OCI-M2 (cell line): Measurements from ENCODE around the gene DCTN2.
"Not testable (repeated sequence)": the region's sequence is repeated elsewhere in the genome, so short reads cannot be mapped to it uniquely, and the experiment has no call there.

Experiments used
- DNase-seq: peaks from one replicate; lab custom pipeline; 2025; ENCODE audit not compliant: unreplicated experiment; lab: John Stamatoyannopoulos, UW

DCTN2 gene

DNA sequence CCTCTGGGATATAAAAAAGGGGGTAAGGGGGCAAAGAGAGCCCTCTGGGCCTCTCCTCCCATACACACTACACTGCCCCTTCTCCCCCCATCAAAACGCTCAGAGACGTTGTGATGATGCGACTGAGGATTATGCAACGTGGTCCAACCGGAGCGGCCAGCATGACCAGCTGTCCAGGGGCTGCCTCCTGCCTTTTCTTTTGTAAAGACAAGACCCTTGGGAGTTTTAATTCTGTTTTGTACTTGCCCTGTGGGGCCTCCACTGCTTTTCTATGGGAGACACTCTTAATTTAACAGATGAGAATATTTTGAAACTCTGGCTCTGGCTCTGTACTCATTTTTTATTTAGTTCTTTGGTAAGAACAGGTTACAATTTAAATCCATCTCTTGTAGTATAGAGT is 17.2 kb downstream of the DCTN2 start:
- DNase-seq = no peak

DNA sequence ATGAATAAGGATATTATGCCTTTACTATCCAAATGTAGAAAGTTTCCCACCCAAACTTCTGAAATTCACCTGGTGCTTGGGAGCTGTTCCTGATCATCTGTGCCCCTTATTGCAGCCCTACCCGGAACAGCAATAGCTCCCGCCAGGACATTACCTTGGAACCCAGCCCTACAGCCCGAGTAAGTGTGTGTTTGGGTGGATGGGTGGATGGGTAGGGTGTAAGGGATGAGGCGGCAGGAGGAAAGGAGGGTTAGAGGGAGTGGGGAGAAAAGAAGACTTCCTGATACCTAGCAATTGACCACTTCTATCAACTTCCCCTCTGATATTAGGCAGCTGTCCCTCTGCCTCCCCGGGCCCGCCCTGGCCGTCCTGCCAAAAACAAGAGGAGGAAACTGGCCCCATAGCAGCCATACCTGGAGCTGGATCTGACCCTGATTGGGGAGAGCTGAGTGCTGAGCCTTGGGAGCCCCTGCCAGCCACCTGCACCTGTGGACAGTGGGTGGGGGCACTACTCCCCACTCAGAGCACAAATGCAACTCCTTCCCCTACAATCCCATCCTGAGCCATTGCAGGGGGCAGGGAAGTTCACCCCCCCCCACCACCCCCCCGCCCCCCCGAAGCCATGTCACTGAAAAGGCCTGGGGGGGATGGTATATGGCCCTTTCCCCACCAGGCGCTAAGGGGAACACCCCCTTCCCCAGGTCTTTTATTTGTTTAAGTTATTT is 18.0 kb downstream of the DCTN2 start:
- no peak for DNase-seq

GRCh38 chr12:57528176-57528575 is 18.8 kb downstream of the DCTN2 start:
- no peak for DNase-seq

DNA sequence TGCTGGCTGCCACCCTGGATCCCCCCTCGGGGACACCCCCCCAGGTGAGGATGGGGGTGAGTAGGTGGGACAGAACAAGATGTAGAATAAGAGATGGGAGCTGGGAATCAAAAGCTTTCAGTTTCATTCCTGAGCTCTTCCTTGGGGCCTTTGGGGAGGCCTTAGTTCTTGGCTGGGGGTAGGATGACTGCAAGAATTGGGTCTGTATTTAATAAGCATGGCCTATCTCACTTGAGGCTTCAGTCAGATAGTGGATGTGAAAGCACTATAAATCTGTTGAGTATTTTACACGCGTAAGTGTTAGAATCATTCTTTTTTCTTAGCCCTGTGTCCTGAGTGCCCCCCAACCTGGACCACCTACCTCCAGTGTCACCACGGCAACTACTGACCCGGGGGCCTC is 19.8 kb downstream of the DCTN2 start:
- no peak for DNase-seq

GRCh38 chr12:57526477-57527126 is 20.4 kb downstream of the DCTN2 start:
- DNase-seq = no peak

GRCh38 chr12:57525615-57526383 is 21.2 kb downstream of the DCTN2 start:
- DNase-seq = no peak

DNA sequence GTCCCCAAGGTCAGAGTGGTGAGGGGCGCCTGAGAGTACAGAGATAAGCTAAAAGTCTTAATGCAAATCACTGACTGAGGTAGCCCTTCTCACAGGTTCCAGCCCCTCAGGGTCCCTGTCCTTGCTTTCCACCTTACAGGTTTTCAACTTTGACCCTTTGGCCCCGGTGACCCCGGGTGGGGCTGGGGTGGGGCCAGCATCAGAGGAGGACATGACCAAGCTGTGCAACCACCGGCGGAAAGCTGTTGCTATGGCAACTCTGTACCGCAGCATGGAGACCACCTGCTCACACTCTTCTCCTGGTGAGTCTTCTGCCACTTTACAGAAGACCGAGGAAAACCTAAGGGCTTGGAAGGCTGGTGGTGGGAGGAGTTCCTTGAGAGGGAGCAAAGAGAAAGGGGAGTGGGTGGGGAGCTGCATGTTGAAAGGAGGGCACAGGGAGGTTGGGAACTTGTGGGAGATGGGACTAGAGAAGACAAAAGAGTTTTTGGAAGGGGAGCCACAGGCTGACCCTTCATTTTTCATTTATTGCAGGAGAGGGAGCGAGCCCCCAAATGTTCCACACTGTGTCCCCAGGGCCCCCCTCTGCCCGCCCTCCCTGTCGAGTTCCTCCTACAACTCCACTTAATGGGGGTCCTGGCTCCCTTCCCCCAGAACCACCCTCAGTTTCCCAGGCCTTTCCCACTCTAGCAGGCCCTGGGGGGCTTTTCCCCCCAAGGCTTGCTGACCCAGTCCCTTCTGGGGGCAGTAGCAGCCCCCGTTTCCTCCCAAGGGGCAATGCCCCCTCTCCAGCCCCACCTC is 22.0 kb downstream of the DCTN2 start:
- DNase-seq = no peak

DNA sequence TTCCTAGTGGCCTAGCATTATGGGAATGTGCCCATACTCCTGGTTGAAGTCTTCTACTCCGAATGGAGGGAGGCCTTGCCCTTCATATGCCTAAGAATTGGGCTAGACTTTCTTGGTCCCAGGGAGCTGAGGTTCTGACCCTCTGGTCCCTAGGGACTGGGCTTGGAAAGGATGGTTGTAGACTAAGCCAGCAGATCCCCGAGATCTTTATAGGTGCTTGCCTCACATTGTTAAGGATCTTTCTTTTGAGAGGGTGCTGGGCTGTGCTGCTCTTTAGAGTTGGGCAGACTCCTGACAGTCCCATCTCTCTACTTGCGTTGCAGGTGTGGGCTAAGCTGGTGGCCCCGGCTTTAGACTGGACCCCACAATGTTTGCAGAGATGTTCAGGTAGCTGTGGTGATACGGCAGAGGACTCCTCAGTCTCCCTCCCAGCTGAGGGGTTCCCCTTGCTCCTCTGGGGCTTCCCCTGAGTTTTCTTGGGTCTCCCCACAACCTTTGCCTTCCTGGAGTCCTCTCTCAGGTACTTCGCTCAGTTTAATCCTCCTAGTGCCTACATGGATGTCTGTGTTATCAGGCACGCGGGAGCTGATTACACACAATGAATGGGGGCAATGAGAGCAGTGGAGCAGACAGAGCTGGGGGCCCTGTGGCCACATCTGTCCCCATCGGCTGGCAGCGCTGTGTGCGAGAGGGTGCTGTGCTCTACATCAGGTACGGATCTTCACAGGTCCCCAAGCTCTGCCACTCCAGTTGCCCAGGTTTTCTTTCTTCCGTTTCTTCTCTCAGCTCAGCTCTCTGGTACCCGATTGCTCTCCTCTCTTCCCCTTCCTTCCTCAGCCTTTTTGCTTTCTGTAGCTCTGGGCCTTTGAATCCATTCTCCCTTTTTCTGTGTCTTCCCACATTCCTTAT is 23.0 kb downstream of the DCTN2 start:
- no peak for DNase-seq

- no peak for DNase-seq
These were observed 23.9 kb downstream of the DCTN2 start for GRCh38 chr12:57522887-57523705.

DNA sequence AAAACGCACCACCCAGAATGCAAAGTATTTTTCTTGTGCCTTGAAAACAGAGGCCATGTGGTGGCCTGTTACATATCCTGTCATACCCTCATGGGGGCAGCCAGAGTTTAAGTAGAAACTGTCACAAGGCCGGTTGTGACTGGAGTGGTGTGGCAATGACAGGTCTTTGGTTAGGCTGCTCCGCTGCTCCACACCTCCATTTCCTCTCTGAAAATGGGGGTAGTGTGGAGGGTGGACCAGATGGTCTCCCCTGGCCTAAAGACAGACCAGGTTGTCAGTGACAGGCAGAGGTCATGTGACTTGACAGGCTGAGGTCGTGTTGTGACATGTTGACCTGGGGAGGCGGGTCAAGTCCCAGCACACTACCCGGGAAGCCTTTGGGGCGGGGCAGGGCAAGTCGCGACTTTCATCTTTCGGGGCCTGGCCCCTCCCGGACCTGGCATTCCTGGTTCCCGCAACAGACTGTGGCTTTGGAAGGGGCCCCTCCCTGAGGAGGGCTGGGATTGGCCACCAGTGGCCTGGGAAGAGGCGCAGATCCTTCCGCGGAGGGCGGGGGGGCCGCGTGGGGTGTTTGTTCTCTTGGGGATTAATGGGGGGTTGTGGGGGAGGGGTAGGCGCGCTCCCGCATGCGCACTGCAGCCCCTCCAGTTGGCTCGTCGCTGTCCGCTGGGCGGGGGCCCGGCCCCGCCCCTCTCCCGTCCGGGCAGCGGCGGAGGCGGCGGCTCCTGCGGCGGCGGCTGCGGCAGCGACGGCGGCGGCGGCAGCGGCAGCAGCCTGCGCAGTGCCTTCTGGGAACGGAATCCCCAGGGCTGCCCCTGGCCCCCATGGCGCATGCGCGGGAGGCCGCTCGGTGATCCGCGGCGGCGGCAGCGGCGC is 24.7 kb downstream of the DCTN2 start, which contains the start of gene MBD6:
MBD6 (plus strand) TSS at position 814 of the 876 bp plus-strand sequence. CDS start 1,480 bp downstream, outside the sequence.
- peak; percentile 63 for DNase-seq

- no peak for DNase-seq
These were observed 25.4 kb downstream of the DCTN2 start for GRCh38 chr12:57521525-57522010.

- DNase-seq = peak; percentile 80
These were observed 26.8 kb downstream of the DCTN2 start, which contains the start of gene DDIT3 for GRCh38 chr12:57520053-57520818. Gene DDIT3, minus strand, starts transcription at chr12:57520514. Its CDS starts 3,108 bp downstream, at chr12:57517406.

GRCh38 chr12:57519796-57520052 is 27.3 kb downstream of the DCTN2 start:
- DNase-seq = no peak

DNA sequence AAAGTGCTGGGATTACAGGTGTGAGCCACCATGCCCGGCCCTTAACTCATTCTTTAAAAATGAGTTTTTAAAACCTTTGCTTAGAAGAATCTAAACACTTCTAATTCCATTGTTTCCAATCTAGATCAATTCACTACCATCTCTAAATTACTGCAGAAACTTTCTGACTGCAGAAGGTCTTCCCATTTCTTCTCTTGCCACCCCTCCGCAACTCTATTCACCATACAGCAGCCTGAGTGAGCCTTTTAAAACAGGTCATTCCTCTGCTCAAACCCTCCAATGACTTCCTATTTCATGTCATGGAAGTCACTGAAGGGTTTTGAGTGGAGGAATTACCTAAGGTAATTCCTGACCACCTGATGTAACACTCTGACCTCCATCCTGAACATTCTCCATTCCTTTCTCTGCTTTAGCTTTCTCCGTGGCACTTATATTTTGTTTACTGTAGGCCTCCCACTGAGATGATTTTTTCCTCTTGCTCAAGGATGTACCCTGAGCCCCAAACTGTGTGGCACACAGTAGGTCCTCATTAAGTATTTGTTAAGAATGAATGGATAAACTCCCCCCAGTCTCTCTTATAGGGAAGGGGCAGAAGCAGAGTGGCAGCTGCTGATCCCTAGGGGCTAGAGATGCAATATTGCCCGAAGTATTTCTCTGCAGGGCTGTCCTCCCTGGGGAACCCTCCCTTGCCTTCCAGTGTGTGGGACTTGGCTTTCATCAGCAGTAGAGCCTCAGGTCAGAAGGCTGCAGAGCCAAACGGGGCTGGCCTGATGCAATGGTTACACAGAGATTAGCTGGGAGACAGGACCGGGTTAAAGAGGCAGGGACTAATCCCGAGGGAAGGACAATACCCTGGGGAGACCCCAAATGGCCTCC is 27.8 kb downstream of the DCTN2 start:
- no peak for DNase-seq

DNA sequence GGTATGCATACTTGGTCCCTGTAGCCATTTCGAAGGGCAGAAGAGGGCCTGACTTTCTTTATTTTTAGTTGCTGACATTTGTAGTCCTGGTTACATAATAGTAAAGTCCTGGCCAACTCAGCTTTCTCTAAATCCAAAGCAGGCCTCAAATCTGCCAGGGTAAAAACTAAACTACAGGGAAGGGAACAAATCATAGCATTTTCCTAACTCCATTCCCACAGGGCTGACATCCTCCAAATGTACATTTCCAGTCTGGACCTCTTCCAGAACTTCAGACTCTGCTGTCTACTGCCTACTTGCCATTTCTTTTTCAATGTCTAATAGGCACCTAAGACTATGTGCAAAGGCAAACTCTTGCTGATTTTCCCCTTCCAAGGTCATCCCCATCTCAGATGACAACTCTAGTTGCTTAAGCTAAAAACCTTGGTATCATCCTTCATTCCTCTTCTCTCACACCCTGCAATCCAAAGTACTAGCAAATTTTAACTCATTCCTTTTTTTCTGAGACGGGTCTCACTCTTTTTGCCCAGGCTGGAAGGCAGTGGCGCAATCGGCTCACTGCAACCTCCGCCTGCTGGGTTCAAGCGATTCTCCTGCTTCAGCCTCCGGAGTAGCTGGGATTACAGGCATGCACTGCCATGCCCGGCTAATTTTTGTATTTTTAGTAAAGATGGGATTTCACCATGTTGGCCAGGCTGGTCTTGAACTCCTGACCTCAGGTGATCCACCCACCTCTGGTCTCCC is 28.6 kb downstream of the DCTN2 start:
- DNase-seq = no peak

- DNase-seq = not testable (repeated sequence)
These were observed 29.3 kb downstream of the DCTN2 start for GRCh38 chr12:57517718-57518117.
